ENCODE results near the gene MYO18B.

MYO18B gene

DNA sequence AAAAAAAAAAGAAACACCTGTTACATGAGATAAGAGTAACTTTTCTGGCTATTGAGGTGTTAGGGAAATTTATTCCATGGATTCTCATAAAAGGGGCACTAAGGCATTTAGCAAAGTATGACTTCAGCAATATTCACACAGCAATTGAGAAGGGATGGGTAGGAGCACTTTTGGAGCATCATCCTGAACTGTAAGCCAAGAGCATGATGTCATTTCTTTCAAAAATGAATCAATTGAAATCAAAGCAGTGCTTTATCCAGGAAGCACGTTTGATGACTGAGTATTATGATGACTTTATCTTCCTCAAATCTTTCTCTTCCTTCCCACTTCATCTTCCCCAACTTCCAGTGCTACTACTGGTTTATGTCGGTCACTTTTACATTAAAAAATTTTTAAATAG is 140.4 kb downstream of the MYO18B start:
- no peak overlapping the region for H3K4me3 ChIP-seq (ENCODE audit: low read depth, low read length)
- TF ChIP-seq, protein P1, sequence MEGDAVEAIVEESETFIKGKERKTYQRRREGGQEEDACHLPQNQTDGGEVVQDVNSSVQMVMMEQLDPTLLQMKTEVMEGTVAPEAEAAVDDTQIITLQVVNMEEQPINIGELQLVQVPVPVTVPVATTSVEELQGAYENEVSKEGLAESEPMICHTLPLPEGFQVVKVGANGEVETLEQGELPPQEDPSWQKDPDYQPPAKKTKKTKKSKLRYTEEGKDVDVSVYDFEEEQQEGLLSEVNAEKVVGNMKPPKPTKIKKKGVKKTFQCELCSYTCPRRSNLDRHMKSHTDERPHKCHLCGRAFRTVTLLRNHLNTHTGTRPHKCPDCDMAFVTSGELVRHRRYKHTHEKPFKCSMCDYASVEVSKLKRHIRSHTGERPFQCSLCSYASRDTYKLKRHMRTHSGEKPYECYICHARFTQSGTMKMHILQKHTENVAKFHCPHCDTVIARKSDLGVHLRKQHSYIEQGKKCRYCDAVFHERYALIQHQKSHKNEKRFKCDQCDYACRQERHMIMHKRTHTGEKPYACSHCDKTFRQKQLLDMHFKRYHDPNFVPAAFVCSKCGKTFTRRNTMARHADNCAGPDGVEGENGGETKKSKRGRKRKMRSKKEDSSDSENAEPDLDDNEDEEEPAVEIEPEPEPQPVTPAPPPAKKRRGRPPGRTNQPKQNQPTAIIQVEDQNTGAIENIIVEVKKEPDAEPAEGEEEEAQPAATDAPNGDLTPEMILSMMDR (IDR thresholded peaks at IDR 0.05; ENCODE audit: low read depth, low read length), result no peak

DNA sequence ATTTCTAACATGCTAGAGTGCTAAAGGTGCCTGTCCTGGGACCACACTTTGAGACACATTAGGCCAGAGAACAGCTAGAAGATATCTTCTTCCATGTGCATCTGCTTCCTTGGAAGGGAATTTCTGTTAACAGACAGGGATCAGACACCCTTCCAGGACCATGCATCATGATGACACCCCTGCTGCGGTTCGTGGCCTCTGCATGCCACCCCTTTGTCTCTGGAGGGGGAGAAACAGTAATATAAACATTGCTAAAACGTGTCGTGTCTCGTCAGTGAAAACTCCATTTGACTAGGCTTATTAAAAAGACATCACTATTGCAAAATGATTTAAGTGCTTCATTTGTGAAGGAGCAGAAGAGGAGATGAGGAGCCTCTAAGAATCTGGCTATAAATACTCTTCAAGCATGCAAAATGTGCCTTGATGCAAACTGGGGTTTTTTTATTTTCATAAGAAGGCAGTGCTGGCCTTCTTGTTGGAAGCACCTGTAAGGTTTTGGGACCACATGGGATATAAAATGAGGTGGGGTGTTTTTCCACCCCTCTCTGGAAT is 141.6 kb downstream of the MYO18B start:
- TF ChIP-seq, protein P1 (IDR thresholded peaks at IDR 0.05; ENCODE audit: low read depth, low read length), result no peak

DNA sequence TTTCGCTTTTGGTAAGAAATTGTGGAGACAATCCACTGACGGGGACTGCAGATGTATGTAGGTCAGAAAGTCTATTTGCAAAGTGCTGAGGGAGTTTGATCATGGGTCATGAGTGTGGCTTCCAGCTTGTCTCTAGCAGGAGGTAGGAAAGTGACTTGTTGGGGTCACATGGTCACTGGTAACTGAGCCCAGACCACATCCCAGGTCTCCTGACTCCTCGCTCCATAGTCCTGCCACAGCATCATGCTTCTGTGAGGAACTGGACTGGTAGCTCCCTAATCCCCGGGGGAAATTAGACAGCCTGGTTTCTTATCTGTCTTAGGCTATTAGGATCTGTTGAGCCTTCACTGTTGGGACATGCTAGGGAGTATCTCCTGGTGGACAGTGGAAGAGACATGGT is 142.1 kb downstream of the MYO18B start:
- H3K4me3 ChIP-seq (ENCODE audit: low read depth, low read length), result no peak overlapping the region
- TF ChIP-seq, protein P1 (IDR thresholded peaks at IDR 0.05; ENCODE audit: low read depth, low read length), result no peak

More for the DNA sequence above, 141.6 kb downstream of the MYO18B start:
- H3K4me3 ChIP-seq (ENCODE audit: low read depth, low read length), result no peak overlapping the region

DNA sequence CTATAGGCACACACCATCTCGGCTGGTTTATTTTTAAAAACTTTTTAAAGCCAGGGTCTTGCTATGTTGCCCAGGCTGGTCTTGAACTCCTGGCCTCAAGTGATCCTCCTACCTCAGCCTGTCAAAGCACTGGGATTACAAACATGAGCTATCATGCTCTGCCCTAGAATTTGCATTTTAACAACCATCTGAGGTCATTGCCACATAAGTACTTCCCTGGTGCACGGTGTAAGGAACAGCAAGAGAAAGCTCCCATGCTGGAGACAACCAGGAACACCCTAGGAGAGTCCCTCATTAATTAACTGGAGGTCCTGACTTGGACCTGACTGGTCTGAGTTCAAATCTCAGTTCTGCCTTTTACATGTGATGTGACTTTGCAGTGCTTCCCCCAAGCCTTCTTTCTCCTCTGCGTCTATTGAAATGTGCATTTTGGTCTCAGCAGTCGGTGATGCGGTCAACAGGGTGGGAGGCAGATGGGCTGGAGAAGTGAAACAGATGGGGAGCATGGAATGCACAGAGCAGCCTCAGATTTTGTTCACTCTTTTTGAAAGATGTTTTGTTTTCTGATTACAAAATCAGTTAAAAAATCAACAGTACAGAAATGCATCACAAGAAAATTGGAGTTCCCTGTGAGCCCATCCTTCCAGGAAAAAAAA is 146.5 kb downstream of the MYO18B start:
- H3K4me3 ChIP-seq (ENCODE audit: low read depth, low read length), result no peak overlapping the region
- TF ChIP-seq, protein P1 (IDR thresholded peaks at IDR 0.05; ENCODE audit: low read depth, low read length), result no peak

DNA sequence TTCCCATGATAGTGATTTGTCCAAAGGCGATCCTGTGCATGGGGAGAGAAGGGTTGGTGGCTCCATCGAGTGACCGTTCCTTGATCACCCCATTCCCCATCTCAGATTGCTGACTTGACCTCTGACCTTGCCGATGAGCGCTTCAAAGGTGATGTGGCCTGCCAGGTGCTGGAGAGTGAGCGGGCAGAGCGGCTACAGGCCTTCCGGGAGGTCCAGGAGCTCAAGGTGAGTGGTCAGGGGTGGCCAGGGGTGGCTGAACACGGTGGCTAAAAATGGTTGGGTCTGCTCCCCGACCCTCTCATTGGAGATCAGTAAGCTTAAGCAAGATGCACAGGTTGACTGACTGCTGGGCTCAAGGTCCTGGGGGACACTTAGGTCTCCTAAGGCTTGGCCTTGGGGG is 148.7 kb downstream of the MYO18B start:
- TF ChIP-seq, protein P1 (IDR thresholded peaks at IDR 0.05; ENCODE audit: low read depth, low read length), result no peak
- no peak overlapping the region for H3K4me3 ChIP-seq (ENCODE audit: low read depth, low read length)

DNA sequence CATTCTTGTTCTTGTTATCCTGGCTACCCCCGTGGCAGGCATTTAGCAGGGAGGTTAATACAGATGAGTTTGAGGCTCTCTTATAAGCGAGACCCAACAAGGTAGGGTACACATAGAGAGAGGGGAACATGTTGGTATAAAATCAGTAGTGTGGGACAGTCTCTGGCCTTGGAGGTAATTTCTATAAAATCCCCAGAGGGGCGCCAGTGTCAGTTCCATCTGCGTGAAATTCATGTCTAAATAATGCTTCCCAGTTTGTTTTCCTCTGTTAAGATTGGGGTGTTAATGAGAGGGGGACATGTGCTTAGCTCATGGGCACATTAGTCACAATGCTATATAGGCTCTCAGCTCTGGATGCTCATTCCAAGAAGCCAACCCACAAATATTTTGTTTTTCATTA is 150.7 kb downstream of the MYO18B start:
- no peak overlapping the region for H3K4me3 ChIP-seq (ENCODE audit: low read depth, low read length)
- TF ChIP-seq, protein P1 (IDR thresholded peaks at IDR 0.05; ENCODE audit: low read depth, low read length), result no peak

DNA sequence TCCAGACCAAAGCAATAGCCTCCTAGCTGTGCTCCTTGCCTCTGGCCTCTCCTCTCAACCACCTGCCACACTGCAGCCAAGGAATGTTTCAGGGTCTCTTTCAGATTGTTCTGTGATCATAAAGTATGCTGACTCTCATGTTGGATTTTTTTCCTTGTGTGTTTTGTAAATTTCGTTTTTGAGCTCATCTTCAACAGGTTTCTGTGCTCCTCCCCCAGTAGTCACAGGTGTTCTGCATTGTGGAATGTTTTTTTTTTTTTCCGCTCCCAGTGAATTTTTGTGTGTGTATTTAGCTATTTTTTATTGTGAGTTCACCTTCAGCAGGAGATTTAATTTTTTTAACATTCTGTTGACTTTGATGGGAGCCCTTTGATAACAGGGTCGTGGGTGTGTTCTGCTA is 153.7 kb downstream of the MYO18B start:
- no peak overlapping the region for H3K4me3 ChIP-seq (ENCODE audit: low read depth, low read length)
- TF ChIP-seq, protein P1 (IDR thresholded peaks at IDR 0.05; ENCODE audit: low read depth, low read length), result no peak

All from WI38 (cell line).